Upper lobe of right lung (tissue), 1 donor: ENCODE data around the gene SLC6A1. TPM values are rescaled to one million over a fixed set of nuclear protein-coding genes. Genes with fewer than 3 reads are reported as not detected.

Experiments used
- ATAC-seq: fragments of 200-7000 bp; cut with Tn5 transposase; one replicate; pipeline ENCODE4 v1.9.1; 2020; ENCODE audit warnings: mild to moderate bottlenecking, moderate library complexity
- DNase-seq: peaks from one replicate; pipeline ENCODE4 v3.0.0-alpha.2; 2020
- H3K27ac ChIP-seq: fragments of 200-600 bp; one replicate; pipeline ENCODE4 v1.8.0; 2022
- H3K27me3 ChIP-seq: fragments of 200-600 bp; one replicate; pipeline ENCODE4 v1.8.0; 2022; ENCODE audit warnings: mild to moderate bottlenecking
- H3K36me3 ChIP-seq: fragments of 200-600 bp; one replicate; pipeline ENCODE4 v1.8.0; 2022
- H3K4me1 ChIP-seq: fragments of 200-600 bp; one replicate; pipeline ENCODE4 v1.8.0; 2022
- H3K4me3 ChIP-seq: fragments of 200-600 bp; one replicate; pipeline ENCODE4 v1.8.0; 2022; ENCODE audit warnings: mild to moderate bottlenecking
- H3K9me3 ChIP-seq: fragments of 200-600 bp; one replicate; pipeline ENCODE4 v1.8.0; 2022
- CTCF ChIP-seq: fragments of 200-600 bp; IDR thresholded peaks from one replicate; pipeline ENCODE4 v1.8.0; 2022; ENCODE audit warnings: antibody characterized with exemption
- intact Hi-C: fragments of 100-400 bp; cut with DNase I; formaldehyde crosslinking; loops from one replicate; pipeline ENCODE4 v1.11.0; 2022
- total RNA-seq: library from RNA; stranded (reverse); fragmentation: NEBNext Ultra II Directional; extraction: Animal tissue kit (Norgen Biotek cat#: 25700); gene quantifications from one replicate; pipeline ENCODE4 v1.2.1, GENCODE V29; 2021
- donor health status: DM: no; HTN: yes; CAD: no; lungs with severe emphysema.

Gene SLC6A1
- total RNA-seq, 1 donor from 2014 or later = 0.84 TPM

- TF ChIP-seq CTCF = no peak
- no peaks in the 10 kb centered on the region for H3K4me1 ChIP-seq
- intact Hi-C loops = no loop called here
- ATAC-seq (no peak), DNase-seq (no peak)
- no peak overlapping the region for H3K4me3 ChIP-seq
- no peaks in the 10 kb centered on the region for H3K36me3 ChIP-seq
- H3K27me3 ChIP-seq = peaks cover 4% of the 10 kb centered on the region
- H3K27ac ChIP-seq = no peak overlapping the region
- H3K9me3 ChIP-seq = no peaks in the 10 kb centered on the region
Observed at GRCh38 chr3:11037241-11037873, 44.8 kb downstream of the SLC6A1 start.

DNA sequence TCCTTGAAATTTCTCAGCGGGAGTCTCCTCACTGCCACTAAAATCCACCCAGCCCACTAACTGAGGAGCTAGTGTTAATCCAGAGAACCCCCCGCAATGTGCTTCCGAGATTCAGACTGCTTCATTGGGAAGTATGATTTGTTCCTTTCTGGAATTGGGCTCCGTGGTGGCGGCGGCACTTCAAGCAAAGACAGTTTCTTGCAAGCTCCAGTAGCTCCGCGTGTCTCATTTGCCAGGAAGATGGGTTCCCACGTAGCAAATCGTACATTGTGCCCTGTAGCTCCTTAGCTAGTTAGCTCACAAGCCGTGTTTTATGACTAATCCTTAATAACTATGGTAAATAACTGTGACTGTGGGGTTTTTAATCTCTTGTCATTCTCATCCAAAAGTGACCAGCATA is 45.4 kb downstream of the SLC6A1 start:
- DNase-seq (no peak), ATAC-seq (no peak)
- Histone ChIP-seq H3K4me1 (no peaks in the 10 kb centered on the region), H3K9me3 (no peaks in the 10 kb centered on the region), H3K27me3 (peaks cover 5% of the 10 kb centered on the region), H3K36me3 (no peaks in the 10 kb centered on the region), H3K4me3 (no peak overlapping the region), H3K27ac (no peak overlapping the region)
- no peak for TF ChIP-seq CTCF
- intact Hi-C loops = no loop called here

GRCh38 chr3:11045536-11045935 is 53.0 kb downstream of the SLC6A1 start:
- ATAC-seq (no peak), DNase-seq (no peak)
- Histone ChIP-seq H3K4me1 (no peaks in the 10 kb centered on the region), H3K4me3 (no peak overlapping the region), H3K27ac (no peak overlapping the region), H3K27me3 (peaks cover 4% of the 10 kb centered on the region), H3K9me3 (no peaks in the 10 kb centered on the region), H3K36me3 (no peaks in the 10 kb centered on the region)
- intact Hi-C loops = no loop called here
- TF ChIP-seq CTCF = no peak

DNA sequence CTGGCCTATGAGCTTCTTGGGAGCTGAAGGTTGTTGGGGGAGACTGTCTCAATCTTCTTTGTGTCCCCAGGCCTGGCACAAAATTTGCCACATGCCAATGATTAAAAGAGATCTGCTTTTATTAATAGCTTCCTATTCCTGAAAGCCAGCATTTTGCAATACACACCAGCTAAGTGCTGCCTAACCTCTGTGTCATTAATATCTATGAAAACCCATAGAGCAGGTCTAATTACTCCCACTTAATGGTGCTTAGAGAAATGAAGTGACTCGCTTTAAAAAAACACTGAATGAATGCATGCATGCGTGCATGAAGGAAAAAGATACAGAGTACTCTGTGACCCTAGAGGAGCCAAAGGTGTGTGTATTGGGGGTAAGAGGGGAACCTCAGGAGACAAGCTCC is 55.0 kb downstream of the SLC6A1 start:
- H3K36me3 ChIP-seq = no peaks in the 10 kb centered on the region

DNA sequence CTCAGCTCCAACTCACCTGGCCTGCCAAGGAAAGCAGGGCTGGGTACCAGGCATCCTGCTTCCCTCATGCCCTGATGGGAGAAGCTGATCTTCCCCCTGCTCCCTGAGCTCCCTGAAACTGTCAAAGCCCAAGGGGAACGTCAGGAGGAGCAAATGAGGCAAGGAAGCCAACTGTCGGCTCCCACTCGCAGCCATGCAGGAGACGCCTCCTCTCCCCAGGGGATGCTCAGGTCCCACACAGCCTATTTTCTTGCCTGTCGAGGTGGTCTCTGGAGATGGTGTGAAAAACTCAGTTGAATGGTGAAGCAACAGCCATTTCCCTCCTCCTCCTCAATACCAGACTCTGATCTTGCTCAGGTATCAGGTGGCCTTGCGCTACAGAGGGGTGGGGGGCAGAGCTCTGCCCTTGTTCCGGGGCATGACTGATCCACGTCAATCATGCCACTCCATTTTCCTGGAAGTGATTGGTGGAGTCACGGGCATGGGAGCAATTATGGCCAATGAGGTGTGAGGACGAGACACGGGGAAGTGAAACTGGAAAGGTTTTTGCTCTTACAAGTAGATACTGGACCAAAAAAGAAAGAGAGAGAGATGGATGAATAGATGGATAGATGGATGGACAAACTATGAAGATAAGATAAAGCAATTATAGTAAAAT is 58.2 kb downstream of the SLC6A1 start:
- no peaks in the 10 kb centered on the region for H3K4me1 ChIP-seq

More for the DNA sequence above, 55.0 kb downstream of the SLC6A1 start:
- H3K27ac ChIP-seq = no peak overlapping the region
- TF ChIP-seq CTCF = no peak
- H3K27me3 ChIP-seq = peaks cover 14% of the 10 kb centered on the region
- ATAC-seq = no peak
- intact Hi-C loops = no loop called here
- no peaks in the 10 kb centered on the region for H3K9me3 ChIP-seq
- no peak for DNase-seq
- no peaks in the 10 kb centered on the region for H3K4me1 ChIP-seq
- H3K4me3 ChIP-seq = no peak overlapping the region

More for the DNA sequence above, 58.2 kb downstream of the SLC6A1 start:
- Histone ChIP-seq H3K9me3 (no peaks in the 10 kb centered on the region), H3K36me3 (no peaks in the 10 kb centered on the region), H3K4me3 (no peak overlapping the region), H3K27ac (no peak overlapping the region), H3K27me3 (peaks cover 14% of the 10 kb centered on the region)
- no peak for TF ChIP-seq CTCF
- DNase-seq = no peak
- ATAC-seq = no peak
- intact Hi-C loops = no loop called here
